NB4 (cell line): ENCODE results near the gene GPR84.

ENCODE experiments used
- DNase-seq: peaks from one replicate; pipeline ENCODE4 v3.0.0; 2010; ENCODE audit warnings: low read depth
- H3K4me3 ChIP-seq: one replicate; pipeline ENCODE4 v1.5.1; 2011; ENCODE audit warnings: mild to moderate bottlenecking, low read depth, low read length, moderate library complexity
- CTCF ChIP-seq: IDR thresholded peaks from one replicate; pipeline ENCODE4 v1.5.1; 2012; ENCODE audit warnings: low read depth, low read length
- MAX ChIP-seq: IDR thresholded peaks from 2 replicates; pipeline ENCODE4 v1.6.1; 2011; ENCODE audit warnings: low read depth, low read length
- MYC ChIP-seq: IDR thresholded peaks from 2 replicates; pipeline ENCODE4 v1.6.1; 2011; ENCODE audit warnings: low read depth, low read length
- POLR2A ChIP-seq: IDR thresholded peaks from 2 replicates; pipeline ENCODE4 v1.6.1; 2011; ENCODE audit warnings: mild to moderate bottlenecking; ENCODE audit not compliant: insufficient read length; ENCODE audit errors: extremely low read depth

The GPR84 gene

DNA sequence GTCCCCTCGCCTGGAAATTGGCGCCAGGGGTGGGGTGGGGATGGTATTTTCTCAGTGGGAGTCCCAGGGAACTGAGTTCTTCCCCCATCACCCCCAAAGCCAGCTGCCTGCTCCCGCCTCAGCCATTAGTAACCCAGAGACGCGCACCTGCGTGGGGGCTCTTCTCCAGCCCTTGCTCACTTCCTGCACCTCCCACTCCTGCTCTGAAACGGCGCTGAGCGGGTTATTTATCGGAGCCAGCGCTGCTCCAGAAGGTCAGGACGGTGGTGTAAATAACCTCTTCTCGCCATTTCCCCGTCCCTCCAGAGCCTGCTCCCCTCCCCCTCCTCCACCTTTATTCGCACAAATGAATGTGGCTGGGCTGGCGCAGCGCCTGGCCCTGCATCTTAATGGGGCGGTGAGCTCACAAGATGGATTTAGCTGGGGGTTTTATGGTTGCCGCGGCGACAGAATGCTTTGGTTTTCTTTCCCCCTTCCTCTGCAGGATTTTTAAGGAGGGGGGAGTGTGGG is 12.2 kb downstream of the GPR84 start:
- TF ChIP-seq MAX, result no peak
- no peak for TF ChIP-seq CTCF
- TF ChIP-seq POLR2A, result no peak
- no peak for TF ChIP-seq MYC
- no peak for DNase-seq
- no peak overlapping the region for H3K4me3 ChIP-seq

- DNase-seq, result no peak
- TF ChIP-seq MYC (no peak), CTCF (no peak), MAX (no peak), POLR2A (no peak)
- H3K4me3 ChIP-seq, result no peak overlapping the region
These were observed 12.9 kb downstream of the GPR84 start for GRCh38 chr12:54351341-54351740.

GRCh38 chr12:54350743-54351142 is 13.5 kb downstream of the GPR84 start:
- TF ChIP-seq MAX (no peak), POLR2A (no peak), CTCF (no peak)
- H3K4me3 ChIP-seq, result no peak overlapping the region
- no peak for DNase-seq

- no peak for DNase-seq
- TF ChIP-seq CTCF (no peak), MYC (no peak), POLR2A (no peak), MAX (no peak)
- no peak overlapping the region for H3K4me3 ChIP-seq
These were observed 14.6 kb downstream of the GPR84 start for GRCh38 chr12:54349679-54350078.

GRCh38 chr12:54349036-54349435 is 15.2 kb downstream of the GPR84 start:
- TF ChIP-seq MAX (no peak), MYC (no peak), CTCF (no peak), POLR2A (no peak)
- DNase-seq, result no peak
- H3K4me3 ChIP-seq, result no peak overlapping the region
